Liver (tissue), 9 donors: ENCODE data around the gene UMPS. TPM values are rescaled to one million over a fixed set of nuclear protein-coding genes. Genes with fewer than 3 reads are reported as not detected.

Source experiments
- DNase-seq: peaks from one replicate; pipeline ENCODE4 v3.0.0-alpha.2; 2017; ENCODE audit warnings: low spot score
- H3K27ac ChIP-seq, 2 donors: one replicate each; pipeline ENCODE4 v1.7.0; 2013; ENCODE audit warnings: inconsistent platforms in 2 of 2, low read length in 2 of 2, control low read depth in 1 of 2, low read depth in 1 of 2, mild to moderate bottlenecking in 1 of 2
- H3K27me3 ChIP-seq, 4 donors: one replicate each; pipeline versions ENCODE4 v1.6.1 to v1.7.0; 2013; ENCODE audit warnings: low read length in 3 of 4, inconsistent platforms in 1 of 4, mild to moderate bottlenecking in 1 of 4, moderate library complexity in 1 of 4; ENCODE audit not compliant: control insufficient read depth in 4 of 4, insufficient read depth in 4 of 4
- H3K36me3 ChIP-seq, 4 donors: one replicate each; pipeline versions ENCODE4 v1.6.1 to v1.7.0; 2013; ENCODE audit warnings: low read length in 3 of 4, mild to moderate bottlenecking in 3 of 4, low read depth in 1 of 4, moderate library complexity in 1 of 4; ENCODE audit not compliant: control insufficient read depth in 4 of 4, insufficient read depth in 3 of 4
- H3K4me1 ChIP-seq, 4 donors: one replicate each; pipeline versions ENCODE4 v1.6.1 to v1.7.0; 2013; ENCODE audit warnings: low read length in 3 of 4, mild to moderate bottlenecking in 3 of 4, moderate library complexity in 1 of 4; ENCODE audit not compliant: control insufficient read depth in 4 of 4, insufficient read depth in 4 of 4
- H3K4me3 ChIP-seq, 3 donors: one replicate each; pipeline versions ENCODE4 v1.6.1 to v1.7.0; 2013; ENCODE audit warnings: low read length in 3 of 3, control low read depth in 1 of 3, low read depth in 1 of 3, mild to moderate bottlenecking in 1 of 3
- H3K9ac ChIP-seq, 2 donors: one replicate each; pipeline ENCODE4 v1.7.0; 2013; ENCODE audit warnings: low read length in 2 of 2, mild to moderate bottlenecking in 2 of 2, moderate library complexity in 2 of 2, control low read depth in 1 of 2, low read depth in 1 of 2
- H3K9me3 ChIP-seq, 4 donors: one replicate each; pipeline versions ENCODE4 v1.6.1 to v1.7.0; 2013; ENCODE audit warnings: low read length in 3 of 4; ENCODE audit not compliant: control insufficient read depth in 4 of 4
- ATF3 ChIP-seq: IDR thresholded peaks from 2 replicates; pipeline ENCODE4 v1.6.1; 2016; ENCODE audit warnings: antibody characterized with exemption
- CTCF ChIP-seq: fragments of 150-350 bp; IDR thresholded peaks from 2 replicates; pipeline ENCODE4 v1.5.1; 2017; ENCODE audit warnings: improper control_type of control experiment, low read depth, low read length; ENCODE audit not compliant: missing input control
- EGR1 ChIP-seq, 2 donors: IDR thresholded peaks; 2 replicates each; pipeline ENCODE4 v1.6.1; 2016 to 2018; ENCODE audit warnings: antibody characterized with exemption in 2 of 2, low read depth in 2 of 2
- FOXA1 ChIP-seq: IDR thresholded peaks from 2 replicates; pipeline ENCODE4 v1.6.1; 2016; ENCODE audit warnings: antibody characterized with exemption
- FOXA2 ChIP-seq: IDR thresholded peaks from 2 replicates; pipeline ENCODE4 v1.6.1; 2016; ENCODE audit warnings: antibody characterized with exemption
- HNF4A ChIP-seq, 2 donors: conservative IDR thresholded peaks; 2 replicates each; pipeline ENCODE4 v1.6.1; 2016; ENCODE audit warnings: antibody characterized with exemption in 2 of 2, mild to moderate bottlenecking in 2 of 2
- HNF4G ChIP-seq: IDR thresholded peaks from 2 replicates; pipeline ENCODE4 v1.6.1; 2016; ENCODE audit warnings: antibody characterized with exemption
- JUND ChIP-seq, 2 donors: IDR thresholded peaks; 2 replicates each; pipeline ENCODE4 v1.6.1; 2016; ENCODE audit warnings: antibody characterized with exemption in 2 of 2
- NR2F2 ChIP-seq: IDR thresholded peaks from 2 replicates; pipeline ENCODE4 v1.6.1; 2016; ENCODE audit warnings: antibody characterized with exemption
- RXRA ChIP-seq, 2 donors: IDR thresholded peaks; 2 replicates each; pipeline ENCODE4 v1.6.1; 2017 to 2018; ENCODE audit warnings: antibody characterized with exemption in 2 of 2, mild to moderate bottlenecking in 1 of 2
- SP1 ChIP-seq: IDR thresholded peaks from 2 replicates; pipeline ENCODE4 v1.6.1; 2018; ENCODE audit warnings: antibody characterized with exemption, mild to moderate bottlenecking
- TAF1 ChIP-seq: conservative IDR thresholded peaks from 2 replicates; pipeline ENCODE4 v1.6.1; 2016; ENCODE audit warnings: antibody characterized with exemption, mild to moderate bottlenecking
- YY1 ChIP-seq: IDR thresholded peaks from 2 replicates; pipeline ENCODE4 v1.6.1; 2016; ENCODE audit warnings: antibody characterized with exemption, mild to moderate bottlenecking
- WGBS: extraction: QIAGEN DNeasy Blood & Tissue Kit; methylation state at CpG from one replicate; pipeline ENCODE4 v1.1.7; 2013; 5-methylcytosine and 5-hydroxymethylcytosine counted together
- polyA plus RNA-seq, 2 donors: library from polyadenylated mRNA; stranded (reverse) in 1 of 2; unstranded in 1 of 2; fragments of 200-250 nt in 1 of 2; fragments of >200 nt in 1 of 2; fragmentation: Nextera tagmentation in 1 of 2; extraction: Ambion mirVana in 1 of 2; gene quantifications; one replicate each; pipeline versions ENCODE4 v1.2.1 to v1.2.3, GENCODE V29; 2013 to 2015
- total RNA-seq, 2 donors: library from RNA; depleted of rRNA; stranded (reverse); fragments of >200 nt; gene quantifications; one replicate each; pipeline ENCODE4 v1.2.3, GENCODE V29; 2014
- TF ChIP-seq, protein P1 (sequence below): IDR thresholded peaks from 2 replicates; pipeline ENCODE4 v1.6.1; 2016; ENCODE audit warnings: antibody characterized with exemption
- TF ChIP-seq, protein P2 (sequence below): IDR thresholded peaks from 2 replicates; pipeline ENCODE4 v1.6.1; 2016; ENCODE audit warnings: antibody characterized with exemption, mild to moderate bottlenecking
- donor health status: healthy.
- donor health status: healthy.
- donor health status: healthy.
- donor health status: healthy.
- donor health status: healthy.

UMPS gene
- total and polyA plus RNA-seq, 4 donors, result 21.3 to 39.4 (median 26.0) TPM

- H3K9ac ChIP-seq, result no peak overlapping the region
- peaks cover 0 to 23% (median 20%) of the 10 kb centered on the region in 4 donors for H3K4me1 ChIP-seq
- peaks cover 0 to 3% (median 0%) of the 10 kb centered on the region in 4 donors for H3K36me3 ChIP-seq
- H3K27me3 ChIP-seq, result no peaks in the 10 kb centered on the region
- H3K9me3 ChIP-seq, result no peaks in the 10 kb centered on the region
- TF ChIP-seq, protein P1, sequence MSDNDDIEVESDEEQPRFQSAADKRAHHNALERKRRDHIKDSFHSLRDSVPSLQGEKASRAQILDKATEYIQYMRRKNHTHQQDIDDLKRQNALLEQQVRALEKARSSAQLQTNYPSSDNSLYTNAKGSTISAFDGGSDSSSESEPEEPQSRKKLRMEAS, result no peak
- TF ChIP-seq SP1 (no peak), TAF1 (no peak), HNF4G (no peak), YY1 (no peak)
- DNase-seq, result no peak
- no peak overlapping the region for H3K4me3 ChIP-seq
- WGBS, result 91% methylated on average over 4 of the region's 4 CpGs
- H3K27ac ChIP-seq, result no peak overlapping the region
Measured at GRCh38 chr3:124783696-124784095, 53.4 kb downstream of the UMPS start.

DNA sequence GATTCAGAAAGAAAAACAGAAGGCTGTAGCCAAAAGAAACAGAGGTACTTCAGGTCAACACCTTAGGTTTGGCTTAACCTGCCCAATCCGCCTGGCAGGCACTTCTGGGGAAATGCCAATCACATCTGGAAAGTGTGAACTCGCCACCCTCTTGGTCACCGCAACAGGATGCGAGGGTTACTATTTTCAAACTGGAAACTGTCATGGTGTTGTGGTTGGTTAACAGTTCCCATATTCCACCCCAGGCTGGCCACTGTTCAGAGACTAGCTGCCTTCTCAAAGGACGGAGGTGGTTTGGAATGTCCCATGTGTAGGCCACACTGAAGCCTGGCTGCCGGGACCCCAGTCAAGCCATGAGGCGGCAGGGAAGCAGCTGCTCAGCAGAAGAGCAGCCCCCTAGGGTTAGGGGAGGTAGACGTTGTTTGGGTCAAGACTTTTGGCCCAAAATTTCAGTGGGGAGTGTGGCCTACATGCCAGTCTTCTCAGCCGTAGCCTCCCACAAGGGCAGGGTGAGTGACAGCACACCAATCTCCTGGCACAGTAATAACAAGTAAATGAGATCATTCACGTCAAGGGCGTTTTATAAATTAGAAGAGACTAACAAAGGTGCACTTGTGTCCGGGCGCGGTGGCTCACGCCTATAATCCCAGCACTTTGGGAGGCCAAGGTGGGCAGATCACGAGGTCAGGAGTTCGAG is 54.6 kb downstream of the UMPS start:
- H3K9me3 ChIP-seq, result no peaks in the 10 kb centered on the region
- DNase-seq, result no peak
- H3K27ac ChIP-seq, result no peak overlapping the region
- no peak overlapping the region for H3K9ac ChIP-seq
- WGBS, result 90% methylated on average over 17 of the region's 17 CpGs
- no peak for TF ChIP-seq TAF1
- TF ChIP-seq JUND (IDR thresholded peaks at IDR 0.05), result no peak
- no peak for TF ChIP-seq FOXA1
- no peak for TF ChIP-seq CTCF
- no peak for TF ChIP-seq FOXA2
- no peak for TF ChIP-seq HNF4A (conservative IDR thresholded peaks at IDR 0.05)
- no peak for TF ChIP-seq NR2F2
- no peak for TF ChIP-seq EGR1 (IDR thresholded peaks at IDR 0.05; ENCODE audit: low read depth in 2 of 2)
- TF ChIP-seq, protein P2, sequence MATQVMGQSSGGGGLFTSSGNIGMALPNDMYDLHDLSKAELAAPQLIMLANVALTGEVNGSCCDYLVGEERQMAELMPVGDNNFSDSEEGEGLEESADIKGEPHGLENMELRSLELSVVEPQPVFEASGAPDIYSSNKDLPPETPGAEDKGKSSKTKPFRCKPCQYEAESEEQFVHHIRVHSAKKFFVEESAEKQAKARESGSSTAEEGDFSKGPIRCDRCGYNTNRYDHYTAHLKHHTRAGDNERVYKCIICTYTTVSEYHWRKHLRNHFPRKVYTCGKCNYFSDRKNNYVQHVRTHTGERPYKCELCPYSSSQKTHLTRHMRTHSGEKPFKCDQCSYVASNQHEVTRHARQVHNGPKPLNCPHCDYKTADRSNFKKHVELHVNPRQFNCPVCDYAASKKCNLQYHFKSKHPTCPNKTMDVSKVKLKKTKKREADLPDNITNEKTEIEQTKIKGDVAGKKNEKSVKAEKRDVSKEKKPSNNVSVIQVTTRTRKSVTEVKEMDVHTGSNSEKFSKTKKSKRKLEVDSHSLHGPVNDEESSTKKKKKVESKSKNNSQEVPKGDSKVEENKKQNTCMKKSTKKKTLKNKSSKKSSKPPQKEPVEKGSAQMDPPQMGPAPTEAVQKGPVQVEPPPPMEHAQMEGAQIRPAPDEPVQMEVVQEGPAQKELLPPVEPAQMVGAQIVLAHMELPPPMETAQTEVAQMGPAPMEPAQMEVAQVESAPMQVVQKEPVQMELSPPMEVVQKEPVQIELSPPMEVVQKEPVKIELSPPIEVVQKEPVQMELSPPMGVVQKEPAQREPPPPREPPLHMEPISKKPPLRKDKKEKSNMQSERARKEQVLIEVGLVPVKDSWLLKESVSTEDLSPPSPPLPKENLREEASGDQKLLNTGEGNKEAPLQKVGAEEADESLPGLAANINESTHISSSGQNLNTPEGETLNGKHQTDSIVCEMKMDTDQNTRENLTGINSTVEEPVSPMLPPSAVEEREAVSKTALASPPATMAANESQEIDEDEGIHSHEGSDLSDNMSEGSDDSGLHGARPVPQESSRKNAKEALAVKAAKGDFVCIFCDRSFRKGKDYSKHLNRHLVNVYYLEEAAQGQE, result no peak
- no peak for TF ChIP-seq HNF4G
- no peak for TF ChIP-seq SP1
- no peak for TF ChIP-seq RXRA (IDR thresholded peaks at IDR 0.05)
- TF ChIP-seq YY1, result no peak
- no peak for TF ChIP-seq ATF3
- H3K4me1 ChIP-seq, result peaks cover 0 to 20% (median 16%) of the 10 kb centered on the region in 4 donors
- no peak overlapping the region for H3K4me3 ChIP-seq
- no peaks in the 10 kb centered on the region for H3K27me3 ChIP-seq
- H3K36me3 ChIP-seq, result peaks cover 0 to 3% (median 0%) of the 10 kb centered on the region in 4 donors
